Thyroid gland (tissue), 4 donors: ENCODE measurements around the gene KIAA1549.
A peak's percentile ranks its signal among the peaks of the same experiment; 100 is the strongest.

Experiments
- POLR2A ChIP-seq, 2 donors: fragments of 450-650 bp; IDR thresholded peaks; one replicate each; pipeline ENCODE4 v1.6.1; 2017; ENCODE audit warnings: antibody characterized with exemption in 2 of 2, mild to moderate bottlenecking in 2 of 2, moderate library complexity in 1 of 2
- TF ChIP-seq, protein P1 (sequence below), 6 experiments: fragments of 200-600 bp in 3 of 6; fragments of 450-650 bp in 3 of 6; sonication (generic) in 3 of 6; IDR thresholded peaks; one replicate each; pipeline ENCODE4 v1.5.1; 2016 to 2019; ENCODE audit warnings: antibody characterized with exemption in 6 of 6, mild to moderate bottlenecking in 2 of 6, inconsistent platforms in 1 of 6, moderate library complexity in 1 of 6

DNA sequence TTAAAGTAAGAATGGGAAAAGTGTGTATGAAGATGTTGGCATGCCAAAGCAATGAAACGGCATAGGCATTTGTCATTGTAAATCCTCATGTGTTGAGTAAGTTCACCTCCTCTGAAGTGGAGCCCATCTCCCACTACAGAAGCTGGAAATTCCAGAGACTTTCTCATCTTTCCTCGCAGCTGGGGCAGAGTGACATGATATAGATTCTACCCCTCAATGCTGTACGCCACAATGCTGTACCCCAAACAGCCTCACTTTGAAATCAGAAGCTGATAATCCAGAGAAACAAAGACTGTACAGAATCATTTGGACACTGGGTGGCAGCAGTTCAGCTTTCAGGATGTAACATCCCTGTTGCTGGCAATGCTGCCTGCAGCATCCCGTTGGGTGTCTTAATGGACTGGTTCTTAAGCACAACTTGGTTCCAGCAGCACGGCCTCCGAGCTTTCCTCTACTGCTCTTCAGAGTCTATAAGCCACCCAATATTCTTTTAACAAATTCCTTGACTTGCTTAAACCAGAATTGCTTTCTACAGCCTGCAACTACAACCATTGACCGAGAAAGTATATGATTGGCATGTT, 35.8 kb upstream of the KIAA1549 start:
- TF ChIP-seq, protein P1, sequence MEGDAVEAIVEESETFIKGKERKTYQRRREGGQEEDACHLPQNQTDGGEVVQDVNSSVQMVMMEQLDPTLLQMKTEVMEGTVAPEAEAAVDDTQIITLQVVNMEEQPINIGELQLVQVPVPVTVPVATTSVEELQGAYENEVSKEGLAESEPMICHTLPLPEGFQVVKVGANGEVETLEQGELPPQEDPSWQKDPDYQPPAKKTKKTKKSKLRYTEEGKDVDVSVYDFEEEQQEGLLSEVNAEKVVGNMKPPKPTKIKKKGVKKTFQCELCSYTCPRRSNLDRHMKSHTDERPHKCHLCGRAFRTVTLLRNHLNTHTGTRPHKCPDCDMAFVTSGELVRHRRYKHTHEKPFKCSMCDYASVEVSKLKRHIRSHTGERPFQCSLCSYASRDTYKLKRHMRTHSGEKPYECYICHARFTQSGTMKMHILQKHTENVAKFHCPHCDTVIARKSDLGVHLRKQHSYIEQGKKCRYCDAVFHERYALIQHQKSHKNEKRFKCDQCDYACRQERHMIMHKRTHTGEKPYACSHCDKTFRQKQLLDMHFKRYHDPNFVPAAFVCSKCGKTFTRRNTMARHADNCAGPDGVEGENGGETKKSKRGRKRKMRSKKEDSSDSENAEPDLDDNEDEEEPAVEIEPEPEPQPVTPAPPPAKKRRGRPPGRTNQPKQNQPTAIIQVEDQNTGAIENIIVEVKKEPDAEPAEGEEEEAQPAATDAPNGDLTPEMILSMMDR (IDR thresholded peaks at IDR 0.05): peak in 5 of 6 experiments; percentile 34 to 85 (median 73)
- no peak for TF ChIP-seq POLR2A (IDR thresholded peaks at IDR 0.05)
